Gastroesophageal sphincter (tissue), 3 donors: Measurements from ENCODE around the gene IRX6.

ENCODE experiments used
- POLR2A ChIP-seq, 2 donors: fragments of 450-650 bp; IDR thresholded peaks; one replicate each; pipeline ENCODE4 v1.6.1; 2017; ENCODE audit warnings: antibody characterized with exemption in 2 of 2, mild to moderate bottlenecking in 2 of 2, moderate library complexity in 1 of 2
- TF ChIP-seq, protein P1 (sequence below), 4 experiments: fragments of 200-600 bp in 2 of 4; fragments of 450-650 bp in 2 of 4; sonication (generic) in 1 of 4; IDR thresholded peaks; one replicate each; pipeline ENCODE4 v1.5.1; 2017 to 2019; ENCODE audit warnings: antibody characterized with exemption in 4 of 4, mild to moderate bottlenecking in 2 of 4, moderate library complexity in 2 of 4

DNA sequence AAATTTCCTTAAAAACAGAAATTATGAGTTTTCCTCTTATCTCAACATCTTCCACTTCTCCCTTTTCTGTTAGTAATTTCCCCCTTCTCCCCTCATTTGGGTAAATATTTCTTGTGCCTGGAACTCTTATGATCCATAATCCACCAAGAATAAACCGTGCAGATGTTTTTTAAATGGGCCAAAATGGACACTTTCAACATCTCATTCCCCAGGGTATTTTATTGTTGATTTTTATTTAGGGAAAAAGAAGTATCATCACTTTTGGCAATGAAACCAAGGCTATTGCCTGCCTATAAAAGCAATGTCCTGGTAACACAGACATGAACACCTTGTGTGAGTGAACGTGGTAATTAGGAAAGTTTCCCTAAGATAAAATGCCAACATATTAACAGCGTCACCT is 54.6 kb downstream of the IRX6 start:
- TF ChIP-seq, protein P1, sequence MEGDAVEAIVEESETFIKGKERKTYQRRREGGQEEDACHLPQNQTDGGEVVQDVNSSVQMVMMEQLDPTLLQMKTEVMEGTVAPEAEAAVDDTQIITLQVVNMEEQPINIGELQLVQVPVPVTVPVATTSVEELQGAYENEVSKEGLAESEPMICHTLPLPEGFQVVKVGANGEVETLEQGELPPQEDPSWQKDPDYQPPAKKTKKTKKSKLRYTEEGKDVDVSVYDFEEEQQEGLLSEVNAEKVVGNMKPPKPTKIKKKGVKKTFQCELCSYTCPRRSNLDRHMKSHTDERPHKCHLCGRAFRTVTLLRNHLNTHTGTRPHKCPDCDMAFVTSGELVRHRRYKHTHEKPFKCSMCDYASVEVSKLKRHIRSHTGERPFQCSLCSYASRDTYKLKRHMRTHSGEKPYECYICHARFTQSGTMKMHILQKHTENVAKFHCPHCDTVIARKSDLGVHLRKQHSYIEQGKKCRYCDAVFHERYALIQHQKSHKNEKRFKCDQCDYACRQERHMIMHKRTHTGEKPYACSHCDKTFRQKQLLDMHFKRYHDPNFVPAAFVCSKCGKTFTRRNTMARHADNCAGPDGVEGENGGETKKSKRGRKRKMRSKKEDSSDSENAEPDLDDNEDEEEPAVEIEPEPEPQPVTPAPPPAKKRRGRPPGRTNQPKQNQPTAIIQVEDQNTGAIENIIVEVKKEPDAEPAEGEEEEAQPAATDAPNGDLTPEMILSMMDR (IDR thresholded peaks at IDR 0.05) = no peak
- no peak for TF ChIP-seq POLR2A (IDR thresholded peaks at IDR 0.05)
